ENCODE results near the gene UBASH3A. TPM values are rescaled to one million over a fixed set of nuclear protein-coding genes. Genes with fewer than 3 reads are reported as not detected.

Gene UBASH3A
- total RNA-seq, 1 donor from 2014 or later: not detected

DNA sequence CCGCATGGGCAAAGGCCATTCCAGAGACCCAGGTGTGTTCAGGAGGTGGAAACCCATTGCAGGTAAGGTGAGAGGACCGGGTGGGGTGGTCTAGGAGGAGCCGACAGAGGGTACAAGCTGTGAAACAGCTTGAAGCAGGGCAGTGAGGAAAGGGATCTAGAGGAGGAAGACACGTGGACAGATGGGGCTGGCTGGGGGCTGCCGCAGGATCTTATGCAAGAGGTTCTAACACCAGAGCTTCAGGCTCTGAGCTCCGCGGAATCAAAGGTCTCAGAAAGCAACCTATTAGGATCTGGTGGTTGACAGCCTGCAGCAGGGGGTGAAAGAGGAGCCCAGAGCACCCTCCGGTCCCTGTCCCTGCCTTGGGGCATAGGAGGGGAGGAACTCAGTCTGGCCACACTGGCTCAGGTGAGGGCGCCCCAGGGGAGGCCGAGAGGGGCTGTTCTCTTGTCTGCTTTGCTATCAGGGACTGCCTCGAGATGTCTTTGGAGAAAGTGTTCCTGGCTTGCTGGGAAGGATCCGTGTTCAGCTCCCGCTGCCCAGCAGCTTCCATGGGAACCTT, 39.3 kb upstream of the UBASH3A start:
- Mint-ChIP-seq H3K9me3 (no peaks in the 10 kb centered on the region), H3K27ac (no peak overlapping the region), H3K4me1 (ENCODE audit: unreplicated experiment) (peaks cover 4% of the 10 kb centered on the region), H3K36me3 (no peaks in the 10 kb centered on the region), H3K27me3 (peaks cover 5% of the 10 kb centered on the region), H3K4me3 (no peak overlapping the region)
- no peak for DNase-seq (ENCODE audit: extremely low spot score, unreplicated experiment)
- TF ChIP-seq, protein P1, sequence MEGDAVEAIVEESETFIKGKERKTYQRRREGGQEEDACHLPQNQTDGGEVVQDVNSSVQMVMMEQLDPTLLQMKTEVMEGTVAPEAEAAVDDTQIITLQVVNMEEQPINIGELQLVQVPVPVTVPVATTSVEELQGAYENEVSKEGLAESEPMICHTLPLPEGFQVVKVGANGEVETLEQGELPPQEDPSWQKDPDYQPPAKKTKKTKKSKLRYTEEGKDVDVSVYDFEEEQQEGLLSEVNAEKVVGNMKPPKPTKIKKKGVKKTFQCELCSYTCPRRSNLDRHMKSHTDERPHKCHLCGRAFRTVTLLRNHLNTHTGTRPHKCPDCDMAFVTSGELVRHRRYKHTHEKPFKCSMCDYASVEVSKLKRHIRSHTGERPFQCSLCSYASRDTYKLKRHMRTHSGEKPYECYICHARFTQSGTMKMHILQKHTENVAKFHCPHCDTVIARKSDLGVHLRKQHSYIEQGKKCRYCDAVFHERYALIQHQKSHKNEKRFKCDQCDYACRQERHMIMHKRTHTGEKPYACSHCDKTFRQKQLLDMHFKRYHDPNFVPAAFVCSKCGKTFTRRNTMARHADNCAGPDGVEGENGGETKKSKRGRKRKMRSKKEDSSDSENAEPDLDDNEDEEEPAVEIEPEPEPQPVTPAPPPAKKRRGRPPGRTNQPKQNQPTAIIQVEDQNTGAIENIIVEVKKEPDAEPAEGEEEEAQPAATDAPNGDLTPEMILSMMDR (conservative IDR thresholded peaks at IDR 0.05): no peak

DNA sequence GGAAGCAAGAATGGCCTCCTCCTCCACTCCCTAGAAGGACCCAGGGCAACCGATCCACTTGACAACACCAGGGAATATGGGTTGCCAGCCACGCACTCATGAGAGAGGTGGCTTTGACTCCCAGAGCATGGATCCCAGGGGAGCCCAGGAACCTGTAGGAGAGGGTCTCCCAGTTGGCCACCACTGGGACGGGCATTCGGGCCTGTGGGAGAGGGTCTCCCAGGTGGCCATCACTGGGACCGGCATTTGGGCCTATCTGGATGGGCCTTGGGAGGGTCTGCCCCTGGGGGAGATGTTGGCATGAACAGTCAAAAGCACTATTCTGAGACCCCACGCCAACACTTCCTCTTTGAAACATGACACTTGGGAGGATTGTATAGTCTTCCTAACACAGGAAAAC, 37.9 kb upstream of the UBASH3A start:
- H3K27me3 Mint-ChIP-seq: peaks cover 7% of the 10 kb centered on the region
- H3K4me3 Mint-ChIP-seq: no peak overlapping the region
- H3K27ac Mint-ChIP-seq: no peak overlapping the region
- no peaks in the 10 kb centered on the region for H3K9me3 Mint-ChIP-seq
- peaks cover 4% of the 10 kb centered on the region for H3K4me1 Mint-ChIP-seq (ENCODE audit: unreplicated experiment)
- H3K36me3 Mint-ChIP-seq: no peaks in the 10 kb centered on the region
- no peak for DNase-seq (ENCODE audit: extremely low spot score, unreplicated experiment)
- TF ChIP-seq, protein P1 (conservative IDR thresholded peaks at IDR 0.05): no peak

DNA sequence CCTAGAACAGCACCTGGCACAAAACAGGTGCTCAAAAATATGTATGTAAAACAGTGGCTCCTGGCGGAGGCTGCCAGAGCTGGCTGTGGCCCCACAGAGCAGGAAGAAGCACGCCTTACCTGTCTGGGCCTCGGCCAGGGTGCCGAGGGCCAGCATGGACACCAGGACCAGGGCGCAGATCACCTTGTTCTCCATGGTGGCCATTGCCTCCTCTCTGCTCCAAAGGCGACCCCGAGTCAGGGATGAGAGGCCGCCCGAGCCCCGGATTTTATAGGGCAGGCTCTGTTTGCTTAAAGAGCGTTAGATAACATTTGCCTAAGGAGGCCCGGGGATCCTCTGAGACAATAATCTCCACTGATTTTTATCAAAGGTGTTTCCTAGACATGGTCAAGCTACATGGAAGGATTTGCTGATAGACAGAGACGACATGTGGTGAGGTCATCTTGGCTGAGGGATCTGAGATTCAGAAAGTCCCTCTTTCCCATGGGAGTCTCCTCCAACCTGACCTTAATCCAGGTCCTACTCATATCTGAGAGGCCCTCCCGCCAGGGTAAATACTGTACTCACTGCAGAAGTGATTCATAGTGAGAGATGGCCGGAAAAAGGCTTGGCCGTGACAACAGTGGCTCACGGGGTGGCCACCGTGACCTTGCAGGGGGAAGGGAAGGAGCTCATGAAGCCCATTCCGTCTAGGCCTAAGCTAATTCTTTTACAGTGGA, 37.3 kb upstream of the UBASH3A start, which contains the start of gene TFF1:
TSS of gene TFF1 (minus strand) at position 244 of the 719 bp plus-strand sequence. CDS start at position 204, 40 bp downstream.
- H3K27me3 Mint-ChIP-seq: peaks cover 11% of the 10 kb centered on the region
- H3K4me3 Mint-ChIP-seq: no peak within 1 kb of the TSS
- DNase-seq (ENCODE audit: extremely low spot score, unreplicated experiment): no peak
- no peaks in the 10 kb centered on the region for H3K9me3 Mint-ChIP-seq
- no peaks in the 10 kb centered on the region for H3K36me3 Mint-ChIP-seq
- TF ChIP-seq, protein P1 (conservative IDR thresholded peaks at IDR 0.05): no peak
- peak within 1 kb of the TSS; percentile 74 for H3K27ac Mint-ChIP-seq
- peaks cover 4% of the 10 kb centered on the region for H3K4me1 Mint-ChIP-seq (ENCODE audit: unreplicated experiment)

DNA sequence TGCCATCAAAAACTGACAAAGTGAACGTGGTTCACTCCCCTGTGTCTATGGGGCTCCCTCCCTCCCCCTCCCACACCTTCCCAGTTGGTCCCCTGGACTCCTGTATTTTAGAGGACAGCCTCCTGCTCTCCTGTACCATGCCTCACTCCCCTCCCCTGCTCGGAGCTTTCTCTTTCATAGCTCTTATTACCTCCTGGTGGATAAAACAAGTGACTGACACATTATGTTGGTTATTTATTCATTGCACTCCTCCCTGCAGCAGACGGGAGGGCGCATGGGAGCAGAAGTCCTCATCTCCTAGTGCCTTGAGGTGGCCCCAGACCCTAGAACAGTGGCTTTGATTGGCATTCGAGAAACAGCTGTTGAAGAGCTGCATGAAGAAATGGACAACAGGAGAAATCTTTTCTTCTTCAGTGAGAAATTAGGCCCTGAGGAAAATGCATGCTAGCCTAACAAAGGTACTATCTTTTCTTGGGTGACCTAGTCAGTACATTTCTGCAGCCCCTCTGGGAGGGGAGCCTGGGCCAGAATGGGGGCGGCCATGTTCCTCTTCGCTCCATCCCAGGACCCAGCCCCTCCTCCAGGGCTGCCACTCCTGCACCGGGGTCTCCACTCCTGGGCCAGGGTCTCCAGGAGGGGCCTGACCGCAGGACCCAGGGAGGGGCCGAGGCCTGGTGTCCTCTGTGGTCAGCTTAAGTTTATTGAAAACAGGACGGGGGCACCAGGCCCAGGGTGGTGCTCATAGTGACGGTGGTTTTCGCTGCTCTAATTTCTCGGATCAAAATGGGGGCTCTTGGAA, 36.1 kb upstream of the UBASH3A start:
- no peak overlapping the region for H3K27ac Mint-ChIP-seq
- H3K9me3 Mint-ChIP-seq: no peaks in the 10 kb centered on the region
- H3K4me3 Mint-ChIP-seq: no peak overlapping the region
- TF ChIP-seq, protein P1 (conservative IDR thresholded peaks at IDR 0.05): no peak
- no peaks in the 10 kb centered on the region for H3K36me3 Mint-ChIP-seq
- DNase-seq (ENCODE audit: extremely low spot score, unreplicated experiment): no peak
- peaks cover 4% of the 10 kb centered on the region for H3K4me1 Mint-ChIP-seq (ENCODE audit: unreplicated experiment)
- H3K27me3 Mint-ChIP-seq: peaks cover 6% of the 10 kb centered on the region

DNA sequence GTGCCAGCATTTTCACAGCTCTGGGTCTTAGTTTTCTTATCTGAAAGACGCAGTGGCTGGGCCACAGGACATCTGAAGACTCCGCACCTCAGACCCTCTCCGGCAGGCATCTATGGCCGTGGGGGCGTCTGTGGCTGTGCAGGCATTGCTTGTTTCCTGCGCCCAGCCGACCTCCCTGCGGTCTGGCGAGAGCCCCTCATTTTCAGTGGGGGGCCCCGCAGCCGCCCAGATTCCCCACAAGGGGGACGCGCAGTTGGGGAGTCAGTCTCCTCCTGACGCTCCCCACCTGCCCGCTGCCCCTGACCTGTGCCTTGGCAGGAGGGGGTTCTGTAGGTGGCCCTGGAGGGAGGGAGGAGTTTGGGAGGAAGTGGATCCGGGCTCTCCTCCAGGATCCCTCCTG, 33.9 kb upstream of the UBASH3A start:
- Mint-ChIP-seq H3K27me3 (peaks cover 9% of the 10 kb centered on the region), H3K9me3 (no peaks in the 10 kb centered on the region), H3K36me3 (no peaks in the 10 kb centered on the region), H3K4me1 (ENCODE audit: unreplicated experiment) (peaks cover 4% of the 10 kb centered on the region), H3K4me3 (no peak overlapping the region), H3K27ac (no peak overlapping the region)
- TF ChIP-seq, protein P1 (conservative IDR thresholded peaks at IDR 0.05): peak; percentile 38
- no peak for DNase-seq (ENCODE audit: extremely low spot score, unreplicated experiment)
